Liver (tissue), 3 donors: ENCODE data around the gene CHRNB2.

Source experiments
- CTCF ChIP-seq: fragments of 150-350 bp; IDR thresholded peaks from 2 replicates; pipeline ENCODE4 v1.5.1; 2017; ENCODE audit warnings: improper control_type of control experiment, low read depth, low read length; ENCODE audit not compliant: missing input control
- EGR1 ChIP-seq, 2 donors: IDR thresholded peaks; 2 replicates each; pipeline ENCODE4 v1.6.1; 2016 to 2018; ENCODE audit warnings: antibody characterized with exemption in 2 of 2, low read depth in 2 of 2
- GABPA ChIP-seq, 2 donors: IDR thresholded peaks in 1 of 2; conservative IDR thresholded peaks in 1 of 2; 2 replicates each; pipeline ENCODE4 v1.6.1; 2016; ENCODE audit warnings: antibody characterized with exemption in 2 of 2, mild to moderate bottlenecking in 1 of 2, moderate library complexity in 1 of 2
- HNF4G ChIP-seq: IDR thresholded peaks from 2 replicates; pipeline ENCODE4 v1.6.1; 2016; ENCODE audit warnings: antibody characterized with exemption
- JUND ChIP-seq, 2 donors: IDR thresholded peaks; 2 replicates each; pipeline ENCODE4 v1.6.1; 2016; ENCODE audit warnings: antibody characterized with exemption in 2 of 2
- NR2F2 ChIP-seq: IDR thresholded peaks from 2 replicates; pipeline ENCODE4 v1.6.1; 2016; ENCODE audit warnings: antibody characterized with exemption
- RAD21 ChIP-seq, 2 donors: IDR thresholded peaks; 2 replicates each; pipeline ENCODE4 v1.6.1; 2016; ENCODE audit warnings: antibody characterized with exemption in 2 of 2, mild to moderate bottlenecking in 2 of 2
- RXRA ChIP-seq, 2 donors: IDR thresholded peaks; 2 replicates each; pipeline ENCODE4 v1.6.1; 2017 to 2018; ENCODE audit warnings: antibody characterized with exemption in 2 of 2, mild to moderate bottlenecking in 1 of 2
- SP1 ChIP-seq: IDR thresholded peaks from 2 replicates; pipeline ENCODE4 v1.6.1; 2018; ENCODE audit warnings: antibody characterized with exemption, mild to moderate bottlenecking
- TAF1 ChIP-seq: conservative IDR thresholded peaks from 2 replicates; pipeline ENCODE4 v1.6.1; 2016; ENCODE audit warnings: antibody characterized with exemption, mild to moderate bottlenecking
- YY1 ChIP-seq: IDR thresholded peaks from 2 replicates; pipeline ENCODE4 v1.6.1; 2016; ENCODE audit warnings: antibody characterized with exemption, mild to moderate bottlenecking
- TF ChIP-seq, protein P1 (sequence below): IDR thresholded peaks from 2 replicates; pipeline ENCODE4 v1.6.1; 2016; ENCODE audit warnings: antibody characterized with exemption, mild to moderate bottlenecking
- TF ChIP-seq, protein P2 (sequence below): IDR thresholded peaks from 2 replicates; pipeline ENCODE4 v1.6.1; 2016; ENCODE audit warnings: antibody characterized with exemption
- donor health status: healthy.
- donor health status: healthy.

DNA sequence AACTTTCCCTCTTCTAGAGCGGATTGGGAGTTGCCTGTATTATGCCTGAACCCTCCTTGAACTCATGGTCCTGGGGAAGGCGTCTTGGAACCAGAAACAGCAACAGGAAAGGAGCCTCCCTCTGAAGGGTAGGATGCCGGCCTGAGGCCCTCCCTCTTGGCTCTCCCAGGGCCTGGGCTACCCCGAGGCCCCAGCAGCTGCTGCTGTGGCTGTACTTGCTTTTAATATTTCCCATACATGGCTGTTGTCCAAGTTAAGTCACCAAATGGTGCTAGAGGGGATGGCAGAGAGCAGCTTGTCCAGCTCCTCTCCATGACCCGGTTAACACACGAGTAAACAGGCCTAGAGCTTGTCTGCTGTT, 10.5 kb downstream of the CHRNB2 start:
- no peak for TF ChIP-seq CTCF
- TF ChIP-seq, protein P1, sequence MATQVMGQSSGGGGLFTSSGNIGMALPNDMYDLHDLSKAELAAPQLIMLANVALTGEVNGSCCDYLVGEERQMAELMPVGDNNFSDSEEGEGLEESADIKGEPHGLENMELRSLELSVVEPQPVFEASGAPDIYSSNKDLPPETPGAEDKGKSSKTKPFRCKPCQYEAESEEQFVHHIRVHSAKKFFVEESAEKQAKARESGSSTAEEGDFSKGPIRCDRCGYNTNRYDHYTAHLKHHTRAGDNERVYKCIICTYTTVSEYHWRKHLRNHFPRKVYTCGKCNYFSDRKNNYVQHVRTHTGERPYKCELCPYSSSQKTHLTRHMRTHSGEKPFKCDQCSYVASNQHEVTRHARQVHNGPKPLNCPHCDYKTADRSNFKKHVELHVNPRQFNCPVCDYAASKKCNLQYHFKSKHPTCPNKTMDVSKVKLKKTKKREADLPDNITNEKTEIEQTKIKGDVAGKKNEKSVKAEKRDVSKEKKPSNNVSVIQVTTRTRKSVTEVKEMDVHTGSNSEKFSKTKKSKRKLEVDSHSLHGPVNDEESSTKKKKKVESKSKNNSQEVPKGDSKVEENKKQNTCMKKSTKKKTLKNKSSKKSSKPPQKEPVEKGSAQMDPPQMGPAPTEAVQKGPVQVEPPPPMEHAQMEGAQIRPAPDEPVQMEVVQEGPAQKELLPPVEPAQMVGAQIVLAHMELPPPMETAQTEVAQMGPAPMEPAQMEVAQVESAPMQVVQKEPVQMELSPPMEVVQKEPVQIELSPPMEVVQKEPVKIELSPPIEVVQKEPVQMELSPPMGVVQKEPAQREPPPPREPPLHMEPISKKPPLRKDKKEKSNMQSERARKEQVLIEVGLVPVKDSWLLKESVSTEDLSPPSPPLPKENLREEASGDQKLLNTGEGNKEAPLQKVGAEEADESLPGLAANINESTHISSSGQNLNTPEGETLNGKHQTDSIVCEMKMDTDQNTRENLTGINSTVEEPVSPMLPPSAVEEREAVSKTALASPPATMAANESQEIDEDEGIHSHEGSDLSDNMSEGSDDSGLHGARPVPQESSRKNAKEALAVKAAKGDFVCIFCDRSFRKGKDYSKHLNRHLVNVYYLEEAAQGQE, result no peak
- no peak for TF ChIP-seq HNF4G
- peak in 1 of 2 donors; percentile 4 for TF ChIP-seq RAD21 (IDR thresholded peaks at IDR 0.05)
- TF ChIP-seq EGR1 (IDR thresholded peaks at IDR 0.05; ENCODE audit: low read depth in 2 of 2), result no peak
- no peak for TF ChIP-seq TAF1
- TF ChIP-seq GABPA (IDR thresholded peaks at IDR 0.05 in 1 of 2, conservative IDR thresholded peaks at IDR 0.05 in 1 of 2), result no peak
- TF ChIP-seq, protein P2, sequence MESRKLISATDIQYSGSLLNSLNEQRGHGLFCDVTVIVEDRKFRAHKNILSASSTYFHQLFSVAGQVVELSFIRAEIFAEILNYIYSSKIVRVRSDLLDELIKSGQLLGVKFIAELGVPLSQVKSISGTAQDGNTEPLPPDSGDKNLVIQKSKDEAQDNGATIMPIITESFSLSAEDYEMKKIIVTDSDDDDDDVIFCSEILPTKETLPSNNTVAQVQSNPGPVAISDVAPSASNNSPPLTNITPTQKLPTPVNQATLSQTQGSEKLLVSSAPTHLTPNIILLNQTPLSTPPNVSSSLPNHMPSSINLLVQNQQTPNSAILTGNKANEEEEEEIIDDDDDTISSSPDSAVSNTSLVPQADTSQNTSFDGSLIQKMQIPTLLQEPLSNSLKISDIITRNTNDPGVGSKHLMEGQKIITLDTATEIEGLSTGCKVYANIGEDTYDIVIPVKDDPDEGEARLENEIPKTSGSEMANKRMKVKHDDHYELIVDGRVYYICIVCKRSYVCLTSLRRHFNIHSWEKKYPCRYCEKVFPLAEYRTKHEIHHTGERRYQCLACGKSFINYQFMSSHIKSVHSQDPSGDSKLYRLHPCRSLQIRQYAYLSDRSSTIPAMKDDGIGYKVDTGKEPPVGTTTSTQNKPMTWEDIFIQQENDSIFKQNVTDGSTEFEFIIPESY, result no peak
- no peak for TF ChIP-seq NR2F2
- TF ChIP-seq SP1, result peak; percentile 31
- peak; percentile 10 to 34 for TF ChIP-seq RXRA (IDR thresholded peaks at IDR 0.05)
- no peak for TF ChIP-seq YY1
- TF ChIP-seq JUND (IDR thresholded peaks at IDR 0.05), result no peak
